NB4 (cell line): Measurements from ENCODE around the gene MINDY4B.

Experiments used
- DNase-seq: peaks from one replicate; pipeline ENCODE4 v3.0.0; 2010; ENCODE audit warnings: low read depth
- H3K4me3 ChIP-seq: one replicate; pipeline ENCODE4 v1.5.1; 2011; ENCODE audit warnings: mild to moderate bottlenecking, low read depth, low read length, moderate library complexity
- CTCF ChIP-seq: IDR thresholded peaks from one replicate; pipeline ENCODE4 v1.5.1; 2012; ENCODE audit warnings: low read depth, low read length
- MAX ChIP-seq: IDR thresholded peaks from 2 replicates; pipeline ENCODE4 v1.6.1; 2011; ENCODE audit warnings: low read depth, low read length
- MYC ChIP-seq: IDR thresholded peaks from 2 replicates; pipeline ENCODE4 v1.6.1; 2011; ENCODE audit warnings: low read depth, low read length
- POLR2A ChIP-seq: IDR thresholded peaks from 2 replicates; pipeline ENCODE4 v1.6.1; 2011; ENCODE audit warnings: mild to moderate bottlenecking; ENCODE audit not compliant: insufficient read length; ENCODE audit errors: extremely low read depth

MINDY4B gene

GRCh38 chr3:150885535-150885934 lies 19.7 kb downstream of the MINDY4B start:
- no peak overlapping the region for H3K4me3 ChIP-seq
- DNase-seq = no peak
- TF ChIP-seq CTCF (no peak), MYC (no peak), MAX (no peak), POLR2A (no peak)

GRCh38 chr3:150878996-150879575 lies 26.2 kb downstream of the MINDY4B start:
- no peak for TF ChIP-seq MYC
- no peak for TF ChIP-seq CTCF
- TF ChIP-seq POLR2A = no peak
- no peak for TF ChIP-seq MAX
- H3K4me3 ChIP-seq = no peak overlapping the region
- DNase-seq = no peak

- DNase-seq = no peak
- no peak overlapping the region for H3K4me3 ChIP-seq
- TF ChIP-seq POLR2A (no peak), MYC (no peak), CTCF (no peak), MAX (no peak)
These were observed 26.9 kb downstream of the MINDY4B start for GRCh38 chr3:150878290-150878689.

GRCh38 chr3:150877303-150877702 lies 27.9 kb downstream of the MINDY4B start:
- no peak for DNase-seq
- TF ChIP-seq MYC (no peak), MAX (no peak), CTCF (no peak), POLR2A (no peak)
- no peak overlapping the region for H3K4me3 ChIP-seq

- no peak for DNase-seq
- TF ChIP-seq CTCF (no peak), MYC (no peak), POLR2A (no peak), MAX (no peak)
- no peak overlapping the region for H3K4me3 ChIP-seq
These were observed 28.5 kb downstream of the MINDY4B start for GRCh38 chr3:150876611-150877265.
